NCI-H1930 (cell line): ENCODE results near the gene U2AF1.
"Not testable (repeated sequence)": the region's sequence is repeated elsewhere in the genome, so short reads cannot be mapped to it uniquely, and the experiment has no call there.

ENCODE experiments used
- DNase-seq, 2 experiments: peaks; one replicate each; lab custom pipeline; 2025; lab: John Stamatoyannopoulos, UW

The U2AF1 gene

GRCh38 chr21:43076643-43077042, 30.7 kb downstream of the U2AF1 start:
- DNase-seq, result not testable (repeated sequence)

- DNase-seq, result not testable (repeated sequence)
These were observed 31.2 kb downstream of the U2AF1 start for GRCh38 chr21:43076023-43076637.

- not testable (repeated sequence) for DNase-seq
These were observed 32.0 kb downstream of the U2AF1 start, which contains the start of gene CBS for GRCh38 chr21:43075170-43076022. Gene CBS, minus strand, starts transcription at chr21:43075835. Its CDS starts 3,642 bp downstream, at chr21:43072193.

- DNase-seq, result not testable (repeated sequence)
These were observed 32.8 kb downstream of the U2AF1 start for GRCh38 chr21:43074401-43075169.

GRCh38 chr21:43072742-43073141, 34.6 kb downstream of the U2AF1 start:
- DNase-seq, result not testable (repeated sequence)

GRCh38 chr21:43069682-43070081, 37.7 kb downstream of the U2AF1 start:
- not testable (repeated sequence) for DNase-seq

- DNase-seq, result not testable (repeated sequence)
These were observed 39.3 kb downstream of the U2AF1 start for GRCh38 chr21:43068065-43068464.

GRCh38 chr21:43066690-43067089, 40.7 kb downstream of the U2AF1 start:
- DNase-seq, result not testable (repeated sequence)

- DNase-seq, result not testable (repeated sequence)
These were observed 41.4 kb downstream of the U2AF1 start for GRCh38 chr21:43065991-43066390.

- not testable (repeated sequence) for DNase-seq
These were observed 43.0 kb downstream of the U2AF1 start for GRCh38 chr21:43064265-43064917.

- not testable (repeated sequence) for DNase-seq
These were observed 44.3 kb downstream of the U2AF1 start for GRCh38 chr21:43062955-43063664.

GRCh38 chr21:43053112-43053511, 54.3 kb downstream of the U2AF1 start:
- DNase-seq, result not testable (repeated sequence)

GRCh38 chr21:43045876-43046821, 61.2 kb downstream of the U2AF1 start:
- not testable (repeated sequence) for DNase-seq

- not testable (repeated sequence) for DNase-seq
These were observed 62.0 kb downstream of the U2AF1 start for GRCh38 chr21:43045165-43045875.

GRCh38 chr21:43044547-43044946, 62.8 kb downstream of the U2AF1 start:
- not testable (repeated sequence) for DNase-seq

GRCh38 chr21:43043291-43043690, 64.1 kb downstream of the U2AF1 start:
- not testable (repeated sequence) for DNase-seq
